Left ventricle myocardium inferior (tissue), 1 donor: ENCODE results near the gene SMPD1. TPM values are rescaled to one million over a fixed set of nuclear protein-coding genes. Genes with fewer than 3 reads are reported as not detected.

ENCODE experiments used
- DNase-seq: peaks from one replicate; pipeline ENCODE4 v3.0.0-alpha.2; 2020
- H3K27ac ChIP-seq: fragments of 200-600 bp; replicated peaks from 2 replicates; pipeline ENCODE4 v1.8.0; 2021
- H3K27me3 ChIP-seq: fragments of 200-600 bp; 2 replicates; pipeline ENCODE4 v1.8.0; 2021; ENCODE audit warnings: low read depth
- H3K36me3 ChIP-seq: fragments of 200-600 bp; 2 replicates; pipeline ENCODE4 v1.8.0; 2021
- H3K4me1 ChIP-seq: fragments of 200-600 bp; 2 replicates; pipeline ENCODE4 v1.8.0; 2021
- H3K4me3 ChIP-seq: fragments of 200-600 bp; 2 replicates; pipeline ENCODE4 v1.8.0; 2021; ENCODE audit warnings: mild to moderate bottlenecking, moderate library complexity
- H3K9me3 ChIP-seq: fragments of 200-600 bp; replicated peaks from 2 replicates; pipeline ENCODE4 v1.8.0; 2021
- CTCF ChIP-seq: fragments of 200-600 bp; IDR thresholded peaks from 2 replicates; pipeline ENCODE4 v1.8.0; 2021; ENCODE audit warnings: antibody characterized with exemption, mild to moderate bottlenecking, borderline replicate concordance
- intact Hi-C: fragments of 100-400 bp; cut with micrococcal nuclease; formaldehyde crosslinking; loops from one replicate; pipeline ENCODE4 v1.11.0; 2022
- total RNA-seq: library from RNA; stranded (reverse); fragmentation: NEBNext Ultra II Directional; extraction: Animal tissue kit (Norgen Biotek cat#: 25700); gene quantifications from one replicate; pipeline ENCODE4 v1.2.1, GENCODE V29; 2021
- donor health status: DM: no; HTN: yes; CAD: no; lungs with severe emphysema.

The SMPD1 gene
- total RNA-seq, 1 donor from 2014 or later: 49.7 TPM

GRCh38 chr11:6403539-6403938 is 13.3 kb downstream of the SMPD1 start:
- intact Hi-C loops: no loop called here
- DNase-seq: no peak
- H3K4me3 ChIP-seq: no peak overlapping the region
- H3K36me3 ChIP-seq: peaks cover 47% of the 10 kb centered on the region
- H3K27me3 ChIP-seq: no peaks in the 10 kb centered on the region
- no peaks in the 10 kb centered on the region for H3K9me3 ChIP-seq
- peaks cover 7% of the 10 kb centered on the region for H3K4me1 ChIP-seq
- no peak overlapping the region for H3K27ac ChIP-seq
- TF ChIP-seq CTCF: no peak

GRCh38 chr11:6404342-6405051 is 14.2 kb downstream of the SMPD1 start:
- Histone ChIP-seq H3K4me3 (no peak overlapping the region), H3K4me1 (peaks cover 7% of the 10 kb centered on the region), H3K27me3 (no peaks in the 10 kb centered on the region), H3K27ac (no peak overlapping the region), H3K9me3 (no peaks in the 10 kb centered on the region), H3K36me3 (peaks cover 56% of the 10 kb centered on the region)
- intact Hi-C loops: no loop called here
- TF ChIP-seq CTCF: no peak
- DNase-seq: no peak

- Histone ChIP-seq H3K4me1 (peaks cover 7% of the 10 kb centered on the region), H3K27ac (no peak overlapping the region), H3K4me3 (no peak overlapping the region), H3K9me3 (no peaks in the 10 kb centered on the region), H3K36me3 (peaks cover 56% of the 10 kb centered on the region), H3K27me3 (no peaks in the 10 kb centered on the region)
- intact Hi-C loops: no loop called here
- DNase-seq: no peak
- no peak for TF ChIP-seq CTCF
Measured at GRCh38 chr11:6405052-6405667, 14.9 kb downstream of the SMPD1 start.

GRCh38 chr11:6405846-6406245 is 15.6 kb downstream of the SMPD1 start:
- H3K36me3 ChIP-seq: peaks cover 56% of the 10 kb centered on the region

GRCh38 chr11:6406370-6406769 is 16.1 kb downstream of the SMPD1 start:
- Histone ChIP-seq H3K27ac (no peak overlapping the region), H3K4me1 (peaks cover 4% of the 10 kb centered on the region), H3K4me3 (no peak overlapping the region), H3K9me3 (no peaks in the 10 kb centered on the region), H3K36me3 (peaks cover 56% of the 10 kb centered on the region), H3K27me3 (no peaks in the 10 kb centered on the region)
- no peak for TF ChIP-seq CTCF
- intact Hi-C loops: no loop called here
- DNase-seq: no peak

More at GRCh38 chr11:6405846-6406245, 15.6 kb downstream of the SMPD1 start:
- no peaks in the 10 kb centered on the region for H3K9me3 ChIP-seq
- no peak overlapping the region for H3K27ac ChIP-seq
- intact Hi-C loops: no loop called here
- no peak for DNase-seq
- no peak for TF ChIP-seq CTCF
- H3K4me1 ChIP-seq: peaks cover 7% of the 10 kb centered on the region
- H3K27me3 ChIP-seq: no peaks in the 10 kb centered on the region
- no peak overlapping the region for H3K4me3 ChIP-seq
